Mesenchymal stem cell (in vitro differentiated cells and primary cell): Measurements from ENCODE around the gene GP1BA.

Experiments used
- DNase-seq: peaks from one replicate; pipeline ENCODE4 v3.0.0-alpha.2; 2013
- H2AFZ ChIP-seq: one replicate; pipeline ENCODE4 v1.6.1; 2013; ENCODE audit warnings: low read depth, mild to moderate bottlenecking, control low read depth, inconsistent platforms, low read length, moderate library complexity
- H2AK5ac ChIP-seq: 2 replicates; pipeline ENCODE4 v1.6.1; 2013; ENCODE audit warnings: low read length, moderate library complexity, mild to moderate bottlenecking, inconsistent platforms; ENCODE audit not compliant: severe bottlenecking
- H2BK120ac ChIP-seq: one replicate; pipeline ENCODE4 v1.6.1; 2013; ENCODE audit warnings: low read depth, mild to moderate bottlenecking, inconsistent platforms, low read length, moderate library complexity
- H2BK12ac ChIP-seq, 2 experiments: one replicate each; pipeline ENCODE4 v1.6.1; 2013; ENCODE audit warnings: inconsistent platforms in 2 of 2, low read length in 2 of 2, mild to moderate bottlenecking in 2 of 2, moderate library complexity in 2 of 2, control low read depth in 1 of 2
- H2BK15ac ChIP-seq: one replicate; pipeline ENCODE4 v1.6.1; 2013; ENCODE audit warnings: mild to moderate bottlenecking, low read depth, inconsistent platforms; ENCODE audit not compliant: poor library complexity, severe bottlenecking
- H2BK5ac ChIP-seq: 2 replicates; pipeline ENCODE4 v1.6.1; 2013; ENCODE audit warnings: low read depth, mild to moderate bottlenecking, low read length, control low read depth, inconsistent platforms; ENCODE audit not compliant: poor library complexity, severe bottlenecking
- H3K14ac ChIP-seq, 2 experiments: one replicate each; pipeline ENCODE4 v1.6.1; 2013; ENCODE audit warnings: inconsistent platforms in 2 of 2, low read length in 2 of 2, control low read depth in 1 of 2, mild to moderate bottlenecking in 1 of 2, moderate library complexity in 1 of 2
- H3K18ac ChIP-seq, 2 experiments: one replicate each; pipeline ENCODE4 v1.6.1; 2013; ENCODE audit warnings: inconsistent platforms in 2 of 2, low read length in 2 of 2, control low read depth in 1 of 2, low read depth in 1 of 2, mild to moderate bottlenecking in 1 of 2
- H3K23ac ChIP-seq, 2 experiments: one replicate each; pipeline ENCODE4 v1.6.1; 2013; ENCODE audit warnings: inconsistent platforms in 2 of 2, low read length in 2 of 2, mild to moderate bottlenecking in 2 of 2, moderate library complexity in 2 of 2, control low read depth in 1 of 2
- H3K27ac ChIP-seq: 2 replicates; pipeline ENCODE4 v1.5.1; 2013; ENCODE audit warnings: mild to moderate bottlenecking, moderate library complexity, low read length, control low read depth, inconsistent platforms; ENCODE audit not compliant: poor library complexity, severe bottlenecking
- H3K27me3 ChIP-seq, 2 experiments: 2 replicates each; pipeline versions ENCODE4 v1.6.1 to v1.7.0; 2013; ENCODE audit warnings: low read length in 2 of 2, mild to moderate bottlenecking in 2 of 2, moderate library complexity in 2 of 2, control low read depth in 1 of 2, inconsistent platforms in 1 of 2; ENCODE audit not compliant: control insufficient read depth in 1 of 2, insufficient read depth in 1 of 2
- H3K36me3 ChIP-seq, 2 experiments: 2 replicates each; pipeline versions ENCODE4 v1.6.1 to v1.7.0; 2013; ENCODE audit warnings: low read length in 2 of 2, control low read depth in 1 of 2, inconsistent platforms in 1 of 2, low read depth in 1 of 2, mild to moderate bottlenecking in 1 of 2; ENCODE audit not compliant: insufficient read depth in 2 of 2, control insufficient read depth in 1 of 2
- H3K4ac ChIP-seq, 2 experiments: one replicate each; pipeline ENCODE4 v1.6.1; 2013; ENCODE audit warnings: inconsistent platforms in 2 of 2, low read length in 2 of 2, mild to moderate bottlenecking in 2 of 2, moderate library complexity in 2 of 2, control low read depth in 1 of 2, low read depth in 1 of 2
- H3K4me1 ChIP-seq: 2 replicates; pipeline ENCODE4 v1.6.1; 2013; ENCODE audit warnings: low read depth, low read length, control low read depth; ENCODE audit not compliant: control insufficient read depth, insufficient read depth
- H3K4me2 ChIP-seq: 2 replicates; pipeline ENCODE4 v1.6.1; 2013; ENCODE audit warnings: low read length, mild to moderate bottlenecking, inconsistent platforms; ENCODE audit not compliant: poor library complexity, severe bottlenecking
- H3K4me3 ChIP-seq, 2 experiments: 2 replicates each; pipeline versions ENCODE4 v1.5.1 to v1.7.0; 2013; ENCODE audit warnings: low read length in 2 of 2, mild to moderate bottlenecking in 2 of 2, control low read depth in 1 of 2, low read depth in 1 of 2; ENCODE audit not compliant: insufficient read depth in 1 of 2
- H3K79me1 ChIP-seq: replicated peaks from 2 replicates; pipeline ENCODE4 v1.6.1; 2013; ENCODE audit warnings: mild to moderate bottlenecking, control low read depth, low read length, inconsistent platforms; ENCODE audit not compliant: poor library complexity, severe bottlenecking
- H3K9ac ChIP-seq: 2 replicates; pipeline ENCODE4 v1.7.0; 2013; ENCODE audit warnings: mild to moderate bottlenecking, low read length, moderate library complexity
- H3K9me3 ChIP-seq: 2 replicates; pipeline ENCODE4 v1.7.0; 2013; ENCODE audit warnings: mild to moderate bottlenecking, low read length; ENCODE audit not compliant: control insufficient read depth
- H4K8ac ChIP-seq: one replicate; pipeline ENCODE4 v1.6.1; 2013; ENCODE audit warnings: inconsistent platforms, mild to moderate bottlenecking, low read length, moderate library complexity
- H4K91ac ChIP-seq: one replicate; pipeline ENCODE4 v1.6.1; 2013; ENCODE audit warnings: mild to moderate bottlenecking, low read length, inconsistent platforms
- WGBS: methylation state at CpG from one replicate; pipeline ENCODE4 v1.1.7; 2013; ENCODE audit warnings: mixed read lengths; 5-methylcytosine and 5-hydroxymethylcytosine counted together

The GP1BA gene

GRCh38 chr17:4891411-4892410 is 40.4 kb upstream of the GP1BA start:
- H2BK12ac ChIP-seq = no peak overlapping the region
- peaks cover 76 to 92% of the 10 kb centered on the region in 2 experiments for H3K36me3 ChIP-seq
- no peak overlapping the region for H3K23ac ChIP-seq
- no peak overlapping the region for H3K4me2 ChIP-seq
- H4K91ac ChIP-seq = no peak overlapping the region
- H4K8ac ChIP-seq = no peak overlapping the region
- H3K18ac ChIP-seq = no peak overlapping the region
- no peak overlapping the region for H3K27ac ChIP-seq
- no peak overlapping the region for H3K4ac ChIP-seq
- H3K9ac ChIP-seq = no peak overlapping the region
- no peak overlapping the region for H3K4me3 ChIP-seq
- H2BK5ac ChIP-seq = no peak overlapping the region
- H2BK15ac ChIP-seq = no peak overlapping the region
- no peak overlapping the region for H2BK120ac ChIP-seq
- 96% methylated on average over 42 of the region's 42 CpGs for WGBS
- H2AK5ac ChIP-seq = no peak overlapping the region
- H3K4me1 ChIP-seq = peaks cover 8% of the 10 kb centered on the region
- peaks cover 10% of the 10 kb centered on the region for H3K79me1 ChIP-seq
- no peak overlapping the region for H3K14ac ChIP-seq
- no peak for DNase-seq
- no peaks in the 10 kb centered on the region for H3K27me3 ChIP-seq
- H3K9me3 ChIP-seq = no peaks in the 10 kb centered on the region
- no peak overlapping the region for H2AFZ ChIP-seq

- 90% methylated on average over 17 of the region's 23 CpGs for WGBS
- H2AK5ac ChIP-seq = no peak overlapping the region
- no peak overlapping the region for H2BK5ac ChIP-seq
- H2BK120ac ChIP-seq = no peak overlapping the region
- H3K9me3 ChIP-seq = no peaks in the 10 kb centered on the region
- no peak for DNase-seq
- H2BK12ac ChIP-seq = no peak overlapping the region
- peaks cover 75 to 92% of the 10 kb centered on the region in 2 experiments for H3K36me3 ChIP-seq
- no peak overlapping the region for H3K14ac ChIP-seq
- no peak overlapping the region for H4K8ac ChIP-seq
- H3K79me1 ChIP-seq = peaks cover 7% of the 10 kb centered on the region
- H3K18ac ChIP-seq = no peak overlapping the region
- no peak overlapping the region for H4K91ac ChIP-seq
- no peak overlapping the region for H2BK15ac ChIP-seq
- no peak overlapping the region for H3K4me3 ChIP-seq
- H2AFZ ChIP-seq = no peak overlapping the region
- no peak overlapping the region for H3K27ac ChIP-seq
- H3K23ac ChIP-seq = no peak overlapping the region
- no peaks in the 10 kb centered on the region for H3K27me3 ChIP-seq
- no peak overlapping the region for H3K4ac ChIP-seq
- no peak overlapping the region for H3K9ac ChIP-seq
- no peak overlapping the region for H3K4me2 ChIP-seq
- peaks cover 8% of the 10 kb centered on the region for H3K4me1 ChIP-seq
Observed at GRCh38 chr17:4892499-4893221, 39.4 kb upstream of the GP1BA start.

- WGBS = 95% methylated on average over 18 of the region's 18 CpGs
- Histone ChIP-seq H3K79me1 (peaks cover 7% of the 10 kb centered on the region), H3K36me3 (peaks cover 70 to 96% of the 10 kb centered on the region in 2 experiments)
Observed at GRCh38 chr17:4893272-4893671, 38.8 kb upstream of the GP1BA start.

More at GRCh38 chr17:4893272-4893671, 38.8 kb upstream of the GP1BA start:
- no peak for DNase-seq
- H2BK5ac ChIP-seq = no peak overlapping the region
- no peak overlapping the region for H3K14ac ChIP-seq
- no peak overlapping the region for H3K23ac ChIP-seq
- no peak overlapping the region for H4K91ac ChIP-seq
- no peak overlapping the region for H3K4ac ChIP-seq
- no peak overlapping the region for H2BK12ac ChIP-seq
- peaks cover 8% of the 10 kb centered on the region for H3K4me1 ChIP-seq
- H3K9ac ChIP-seq = no peak overlapping the region
- no peak overlapping the region for H3K4me3 ChIP-seq
- H2AFZ ChIP-seq = no peak overlapping the region
- no peak overlapping the region for H3K4me2 ChIP-seq
- H3K18ac ChIP-seq = no peak overlapping the region
- no peak overlapping the region for H3K27ac ChIP-seq
- H2BK15ac ChIP-seq = no peak overlapping the region
- no peak overlapping the region for H2AK5ac ChIP-seq
- H4K8ac ChIP-seq = no peak overlapping the region
- H3K9me3 ChIP-seq = no peaks in the 10 kb centered on the region
- H2BK120ac ChIP-seq = no peak overlapping the region
- no peaks in the 10 kb centered on the region for H3K27me3 ChIP-seq
